Pancreas (tissue), 10 donors: Measurements from ENCODE around the gene FBXO9. TPM values are rescaled to one million over a fixed set of nuclear protein-coding genes. Genes with fewer than 3 reads are reported as not detected.
"Not testable (repeated sequence)": the region's sequence is repeated elsewhere in the genome, so short reads cannot be mapped to it uniquely, and the experiment has no call there.

Source experiments
- ATAC-seq, 4 donors: fragments of 200-7000 bp; cut with Tn5 transposase; one replicate each; pipeline versions ENCODE4 v1.8.0 to v1.9.1; 2020; ENCODE audit warnings: mild to moderate bottlenecking in 4 of 4, moderate library complexity in 4 of 4
- DNase-seq, 6 donors: peaks; one replicate each; pipeline ENCODE4 v3.0.0-alpha.2; 2020
- FAIRE-seq: peaks from 2 replicates; lab custom pipeline; 2012; peaks lifted over from hg19 to GRCh38; lab: Jason Lieb, UNC
- H3K27ac ChIP-seq, 4 donors: fragments of 200-600 bp; sonication (generic); 1 replicate in 3 of 4; 2 replicates in 1 of 4; pipeline versions ENCODE4 v1.5.0 to v1.8.0; 2020
- H3K27me3 ChIP-seq, 4 donors: fragments of 200-600 bp; one replicate each; pipeline ENCODE4 v1.8.0; 2021
- H3K36me3 ChIP-seq, 3 donors: fragments of 200-600 bp; sonication (generic) in 1 of 3; one replicate each; pipeline versions ENCODE4 v1.5.0 to v1.8.0; 2020 to 2021
- H3K4me1 ChIP-seq, 3 donors: fragments of 200-600 bp; one replicate each; pipeline ENCODE4 v1.8.0; 2021
- H3K4me3 ChIP-seq, 4 donors: fragments of 200-600 bp; sonication (generic) in 2 of 4; one replicate each; pipeline versions ENCODE4 v1.5.0 to v1.8.0; 2020 to 2021
- H3K9me3 ChIP-seq, 4 donors: fragments of 200-600 bp; one replicate each; pipeline ENCODE4 v1.8.0; 2021
- CTCF ChIP-seq, 4 donors: fragments of 200-600 bp; sonication (generic) in 3 of 4; IDR thresholded peaks; one replicate each; pipeline versions ENCODE4 v1.5.0 to v1.8.0; 2021; ENCODE audit warnings: antibody characterized with exemption in 4 of 4
- WGBS, 2 donors: extraction: QIAGEN DNeasy Blood & Tissue Kit; methylation state at CpG; one replicate each; pipeline ENCODE4 v1.1.7; 2013; 5-methylcytosine and 5-hydroxymethylcytosine counted together
- intact Hi-C, 3 donors: fragments of 100-400 bp; cut with DNase I; formaldehyde crosslinking; loops; one replicate each; pipeline versions ENCODE4 v1.11.1 to v1.14.2; 2022
- polyA plus RNA-seq, 2 donors: library from polyadenylated mRNA; stranded (reverse); fragments of 200-250 nt; gene quantifications; one replicate each; pipeline ENCODE4 v1.2.3, GENCODE V29; 2013
- total RNA-seq, 6 donors: library from RNA; stranded (reverse); fragmentation: NEBNext Ultra II Directional in 4 of 6; extraction: Animal tissue kit (Norgen Biotek cat#: 25700) in 4 of 6; gene quantifications; one replicate each; pipeline versions ENCODE4 v1.2.1 to v1.2.4, GENCODE V29; 2021 to 2023
- donor health status: healthy with polysubstance abuse.
- donor health status: DM: no; HTN: no; CAD: no; lungs with moderate emphysema.
- donor health status: DM: no; HTN: no; CAD: no.
- donor health status: control.
- donor health status: control.
- donor health status: Bipolar disorder and iron deficiency.
- donor health status: DM: yes; HTN: yes; CAD: no.
- donor health status: DM: no; HTN: no; CAD: no.
- donor health status: DM: no; HTN: no; CAD: no.
- donor health status: DM: yes; HTN: yes; CAD: no.

Gene FBXO9
- total and polyA plus RNA-seq, 8 donors: 30.9 to 66.1 (median 49.7) TPM

- no peak for TF ChIP-seq CTCF (IDR thresholded peaks at IDR 0.05)
- no peaks in the 10 kb centered on the region for H3K27me3 ChIP-seq
- FAIRE-seq: no peak
- H3K4me3 ChIP-seq: no peak overlapping the region
- intact Hi-C loops: no loop called here
- no peak for DNase-seq
- no peaks in the 10 kb centered on the region for H3K9me3 ChIP-seq
- no peaks in the 10 kb centered on the region for H3K36me3 ChIP-seq
- H3K4me1 ChIP-seq: no peaks in the 10 kb centered on the region
- no peak overlapping the region for H3K27ac ChIP-seq
- WGBS, 2 donors: 52 to 62% methylated on average over 1 of the region's 1 CpG
- no peak for ATAC-seq
Measured at GRCh38 chr6:53049415-53049814, 15.8 kb upstream of the FBXO9 start.

DNA sequence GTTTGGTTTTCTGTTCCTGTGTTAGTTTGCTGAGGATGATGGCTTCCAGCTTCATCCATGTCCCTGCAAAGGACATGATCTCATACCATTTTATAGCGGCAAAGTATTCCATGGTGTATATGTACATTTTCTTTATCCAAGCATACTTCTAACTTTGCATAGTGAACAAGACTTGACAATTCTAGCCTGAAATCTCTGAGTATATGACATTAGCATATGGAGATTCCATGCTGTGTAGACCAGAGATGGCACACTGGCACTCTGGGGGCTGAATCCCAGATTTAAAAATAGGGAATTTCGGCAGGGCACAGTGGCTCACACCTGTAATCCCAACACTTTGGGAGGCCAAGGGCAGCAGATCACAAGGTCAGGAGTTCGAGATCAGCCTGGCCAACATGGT lies 13.1 kb upstream of the FBXO9 start:
- intact Hi-C loops, H3K27ac ChIP-seq, H3K27me3 ChIP-seq, H3K9me3 ChIP-seq, FAIRE-seq, H3K4me3 ChIP-seq, DNase-seq, ATAC-seq, H3K36me3 ChIP-seq: not testable (repeated sequence)
- 96 to 100% methylated on average over 3 of the region's 3 CpGs for WGBS, 2 donors
- peaks cover 6 to 16% (median 15%) of the 10 kb centered on the region in 3 donors for H3K4me1 ChIP-seq

GRCh38 chr6:53054532-53054931 lies 10.7 kb upstream of the FBXO9 start:
- Histone ChIP-seq H3K4me3 (no peak overlapping the region), H3K36me3 (no peaks in the 10 kb centered on the region), H3K27ac (no peak overlapping the region), H3K9me3 (no peaks in the 10 kb centered on the region), H3K27me3 (no peaks in the 10 kb centered on the region), H3K4me1 (peaks cover 6 to 27% (median 24%) of the 10 kb centered on the region in 3 donors)
- no peak for FAIRE-seq
- no peak for ATAC-seq
- intact Hi-C loops: no loop called here
- TF ChIP-seq CTCF (IDR thresholded peaks at IDR 0.05): no peak
- 89 to 90% methylated on average over 4 of the region's 4 CpGs for WGBS, 2 donors
- no peak for DNase-seq

DNA sequence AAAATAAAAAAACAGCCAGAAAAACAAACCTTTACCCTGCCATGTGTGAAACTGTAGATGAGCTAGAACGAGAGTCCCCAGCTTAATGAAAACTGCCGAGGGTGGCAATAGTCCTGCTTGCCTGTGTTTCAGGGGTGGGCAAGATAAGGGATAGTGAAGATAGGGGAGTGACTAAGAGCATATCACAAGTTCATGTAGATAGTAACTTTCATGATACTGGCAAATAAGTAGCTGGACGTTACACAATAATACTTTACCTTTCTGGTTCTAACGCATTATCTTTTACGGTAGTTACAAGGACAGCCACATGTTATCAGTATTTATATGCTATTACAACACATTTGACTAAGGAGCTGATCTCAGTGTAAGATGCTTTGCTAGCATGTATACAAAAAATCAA lies 9.3 kb upstream of the FBXO9 start:
- H3K4me3 ChIP-seq: no peak overlapping the region
- peak; percentile 33 to 54 (median 50) for ATAC-seq
- intact Hi-C loops: no loop called here
- no peak for FAIRE-seq
- no peak for DNase-seq
- H3K9me3 ChIP-seq: no peaks in the 10 kb centered on the region
- no peaks in the 10 kb centered on the region for H3K27me3 ChIP-seq
- WGBS, 2 donors: 13 to 19% methylated on average over 5 of the region's 5 CpGs
- no peak for TF ChIP-seq CTCF (IDR thresholded peaks at IDR 0.05)
- H3K27ac ChIP-seq: no peak overlapping the region
- peaks cover 6 to 35% (median 33%) of the 10 kb centered on the region in 3 donors for H3K4me1 ChIP-seq
- H3K36me3 ChIP-seq: no peaks in the 10 kb centered on the region

- H3K27ac ChIP-seq: peak overlapping the region in 1 of 4 donors; percentile 28
- TF ChIP-seq CTCF (IDR thresholded peaks at IDR 0.05): no peak
- H3K4me1 ChIP-seq: peaks cover 6 to 35% (median 33%) of the 10 kb centered on the region in 3 donors
- FAIRE-seq: no peak
- H3K9me3 ChIP-seq: no peaks in the 10 kb centered on the region
- no peak for DNase-seq
- WGBS, 2 donors: 8 to 11% methylated on average over 3 of the region's 3 CpGs
- no peaks in the 10 kb centered on the region for H3K36me3 ChIP-seq
- no peak overlapping the region for H3K4me3 ChIP-seq
- peak; percentile 26 to 54 (median 46) for ATAC-seq
- intact Hi-C loops: no loop called here
- no peaks in the 10 kb centered on the region for H3K27me3 ChIP-seq
Measured at GRCh38 chr6:53056273-53056672, 8.9 kb upstream of the FBXO9 start.
